Chondrocyte (in vitro differentiated cells): ENCODE measurements around the gene HSPB2. TPM values are rescaled to one million over a fixed set of nuclear protein-coding genes. Genes with fewer than 3 reads are reported as not detected.

Experiments
- DNase-seq: peaks from one replicate; pipeline ENCODE4 v3.0.0; 2021; ENCODE audit warnings: mixed read lengths, low spot score
- H3K27ac Mint-ChIP-seq: one replicate; pipeline ENCODE4 v1.8.0; 2021; ENCODE audit warnings: mild to moderate bottlenecking, moderate library complexity, mixed read lengths; ENCODE audit not compliant: unreplicated experiment
- H3K27me3 Mint-ChIP-seq: 2 replicates; pipeline ENCODE4 v1.8.0; 2021; ENCODE audit warnings: low read depth, mixed read lengths
- H3K36me3 Mint-ChIP-seq: 2 replicates; pipeline ENCODE4 v1.8.0; 2021; ENCODE audit warnings: low read depth, mixed read lengths
- H3K4me1 Mint-ChIP-seq: 2 replicates; pipeline ENCODE4 v1.8.0; 2021; ENCODE audit warnings: low read depth, mild to moderate bottlenecking, mixed read lengths
- H3K4me3 Mint-ChIP-seq: one replicate; pipeline ENCODE4 v1.8.0; 2021; ENCODE audit warnings: mild to moderate bottlenecking, moderate library complexity, mixed read lengths; ENCODE audit not compliant: unreplicated experiment
- H3K9me3 Mint-ChIP-seq: 2 replicates; pipeline ENCODE4 v1.8.0; 2021; ENCODE audit warnings: low read depth, mixed read lengths
- CTCF ChIP-seq: fragments of 200-600 bp; sonication (generic); IDR thresholded peaks from 2 replicates; pipeline ENCODE4 v1.5.0; 2021; ENCODE audit warnings: antibody characterized with exemption, mild to moderate bottlenecking, moderate library complexity
- total RNA-seq: library from RNA; stranded (reverse); gene quantifications from 3 replicates; pipeline ENCODE4 v1.2.1, GENCODE V29; 2021

Gene HSPB2
- total RNA-seq, 1 donor from 2014 or later: 2.4 TPM

DNA sequence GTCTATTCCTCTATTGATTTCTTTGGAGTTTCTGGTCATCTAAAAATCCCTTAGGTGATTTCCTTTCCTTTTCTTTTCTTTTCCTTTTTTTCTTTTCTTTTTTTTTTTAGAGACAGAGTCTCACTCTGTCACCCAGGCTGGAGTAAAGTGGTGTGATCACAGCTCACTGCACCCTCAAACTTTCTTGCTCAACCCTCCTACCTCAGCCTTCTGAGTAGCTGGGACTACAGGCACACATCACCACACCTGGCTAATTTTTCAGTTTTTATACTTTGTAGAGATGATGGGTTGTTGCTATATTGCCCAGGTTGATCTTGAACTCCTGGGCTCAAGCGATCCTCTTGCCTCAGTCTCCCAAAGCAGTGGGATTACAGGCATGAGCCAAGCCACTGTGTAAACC is 4.2 kb downstream of the HSPB2 start:
- Mint-ChIP-seq H3K27ac (no peak overlapping the region), H3K9me3 (no peaks in the 10 kb centered on the region), H3K27me3 (no peaks in the 10 kb centered on the region), H3K36me3 (no peaks in the 10 kb centered on the region), H3K4me1 (peaks cover 71% of the 10 kb centered on the region), H3K4me3 (no peak overlapping the region)
- no peak for DNase-seq
- TF ChIP-seq CTCF: no peak

- peaks cover 71% of the 10 kb centered on the region for H3K4me1 Mint-ChIP-seq
- no peak for DNase-seq
- TF ChIP-seq CTCF: no peak
- no peak overlapping the region for H3K4me3 Mint-ChIP-seq
- H3K36me3 Mint-ChIP-seq: no peaks in the 10 kb centered on the region
- no peak overlapping the region for H3K27ac Mint-ChIP-seq
- no peaks in the 10 kb centered on the region for H3K9me3 Mint-ChIP-seq
- no peaks in the 10 kb centered on the region for H3K27me3 Mint-ChIP-seq
These were observed 4.8 kb downstream of the HSPB2 start for GRCh38 chr11:111917312-111917711.

DNA sequence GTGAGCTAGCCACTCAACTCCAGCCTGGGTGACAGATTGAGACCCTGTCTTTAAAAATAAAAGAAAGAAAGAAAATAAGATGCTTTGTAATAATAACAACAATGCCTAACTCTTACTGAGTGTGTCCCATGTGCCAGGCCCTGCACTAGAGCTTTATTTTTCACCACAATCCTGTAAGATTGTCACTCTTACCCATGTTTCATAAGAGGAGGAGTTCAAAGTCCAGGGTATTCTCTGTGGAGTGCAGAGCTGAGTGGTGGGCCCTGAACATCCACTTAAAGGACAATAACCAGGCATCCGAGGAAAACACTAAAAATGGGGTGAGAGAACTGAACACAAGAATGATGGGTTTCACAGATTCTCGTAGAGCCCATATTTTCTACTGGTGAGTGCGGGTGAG is 5.3 kb downstream of the HSPB2 start:
- H3K27me3 Mint-ChIP-seq: no peaks in the 10 kb centered on the region
- no peak overlapping the region for H3K4me3 Mint-ChIP-seq
- H3K4me1 Mint-ChIP-seq: peaks cover 72% of the 10 kb centered on the region
- no peak for TF ChIP-seq CTCF
- DNase-seq: no peak
- no peaks in the 10 kb centered on the region for H3K9me3 Mint-ChIP-seq
- no peaks in the 10 kb centered on the region for H3K36me3 Mint-ChIP-seq
- H3K27ac Mint-ChIP-seq: no peak overlapping the region

DNA sequence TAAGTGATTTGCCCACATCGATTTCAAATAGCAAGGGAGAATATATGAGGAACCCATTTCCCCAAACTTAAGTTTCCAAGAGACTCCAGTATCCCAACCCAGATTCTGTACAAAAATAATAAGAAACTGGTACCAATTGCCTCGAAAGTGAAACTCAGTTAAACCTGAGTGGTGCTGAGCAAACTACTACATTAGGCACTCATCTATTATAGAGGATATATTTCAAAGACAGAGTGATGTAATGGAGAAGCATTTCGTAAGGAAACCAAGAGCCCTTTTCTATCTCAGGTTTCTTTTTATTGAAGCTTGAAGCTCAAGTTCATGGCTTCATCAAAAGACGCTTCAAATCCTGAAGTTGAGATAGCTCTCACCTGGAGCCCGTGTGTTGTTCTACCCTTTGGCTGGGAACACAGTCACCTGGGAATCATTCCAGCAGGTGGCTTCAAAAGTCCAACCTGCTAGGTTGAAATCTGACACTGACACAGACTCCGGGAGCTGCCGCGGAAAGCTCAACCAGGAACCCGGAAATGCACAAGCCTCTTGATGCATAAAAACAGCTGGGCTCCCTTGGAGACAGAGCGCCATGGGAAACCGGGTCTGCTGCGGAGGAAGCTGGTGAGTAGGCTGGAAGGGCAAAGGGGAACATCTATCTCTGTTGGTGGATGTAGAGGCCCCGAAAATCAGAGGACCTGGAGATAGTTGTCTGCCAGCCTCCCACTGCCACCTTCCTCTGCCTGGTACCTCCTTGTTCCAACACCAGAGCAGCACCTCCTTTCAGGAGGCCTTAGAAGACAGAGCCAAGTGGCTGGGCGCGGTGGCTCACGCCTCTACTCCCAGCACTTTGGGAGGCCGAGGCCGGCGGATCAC is 6.1 kb downstream of the HSPB2 start, which contains the start of gene C11orf52:
Gene C11orf52, plus strand, starts transcription at position 524 of the 867 bp plus-strand sequence. Its CDS starts 60 bp downstream, at position 584.
- Mint-ChIP-seq H3K4me3 (peak within 1 kb of the TSS; percentile 16), H3K27ac (peak within 1 kb of the TSS; percentile 63), H3K4me1 (peaks cover 72% of the 10 kb centered on the region), H3K27me3 (no peaks in the 10 kb centered on the region), H3K36me3 (no peaks in the 10 kb centered on the region), H3K9me3 (no peaks in the 10 kb centered on the region)
- no peak for DNase-seq
- TF ChIP-seq CTCF: no peak

- no peak for DNase-seq
- Mint-ChIP-seq H3K4me3 (no peak overlapping the region), H3K27ac (no peak overlapping the region), H3K4me1 (peaks cover 71% of the 10 kb centered on the region), H3K9me3 (no peaks in the 10 kb centered on the region), H3K27me3 (no peaks in the 10 kb centered on the region), H3K36me3 (no peaks in the 10 kb centered on the region)
- no peak for TF ChIP-seq CTCF
These were observed 8.4 kb downstream of the HSPB2 start for GRCh38 chr11:111920908-111921307.
